H7 (cell line): ENCODE data around the gene KLF15. TPM values are rescaled to one million over a fixed set of nuclear protein-coding genes. Genes with fewer than 3 reads are reported as not detected.

Source experiments
- DNase-seq: peaks from one replicate; pipeline ENCODE4 v3.0.0; 2012
- H3K27me3 ChIP-seq: 2 replicates; pipeline ENCODE4 v1.6.0; 2011; ENCODE audit warnings: mild to moderate bottlenecking, low read length; ENCODE audit not compliant: control insufficient read depth, insufficient read depth
- H3K36me3 ChIP-seq: replicated peaks from 2 replicates; pipeline ENCODE4 v1.5.1; 2011; ENCODE audit warnings: low read length; ENCODE audit not compliant: control insufficient read depth, insufficient read depth
- H3K4me3 ChIP-seq: 2 replicates; pipeline ENCODE4 v1.5.1; 2011; ENCODE audit warnings: low read depth, mild to moderate bottlenecking, control low read depth, low read length, moderate library complexity; ENCODE audit not compliant: insufficient read depth
- total RNA-seq: library from RNA; depleted of rRNA; stranded (reverse); fragments of >200 nt; shearing (Covaris generic); gene quantifications from 2 replicates; pipeline ENCODE4 v1.2.3, GENCODE V29; 2014

KLF15 gene
- total RNA-seq, 1 experiment from 2014 or later, result 10.5 TPM

- no peak for DNase-seq
- H3K36me3 ChIP-seq, result no peaks in the 10 kb centered on the region
Measured at GRCh38 chr3:126317029-126317996, 39.9 kb downstream of the KLF15 start.

GRCh38 chr3:126316501-126316939 is 40.7 kb downstream of the KLF15 start:
- Histone ChIP-seq H3K27me3 (no peaks in the 10 kb centered on the region), H3K4me3 (no peak overlapping the region), H3K36me3 (no peaks in the 10 kb centered on the region)
- DNase-seq, result peak; percentile 32

More at GRCh38 chr3:126317029-126317996, 39.9 kb downstream of the KLF15 start:
- no peak overlapping the region for H3K4me3 ChIP-seq
- no peaks in the 10 kb centered on the region for H3K27me3 ChIP-seq

GRCh38 chr3:126316031-126316461 is 41.2 kb downstream of the KLF15 start:
- no peaks in the 10 kb centered on the region for H3K27me3 ChIP-seq
- DNase-seq, result no peak
- no peak overlapping the region for H3K4me3 ChIP-seq
- no peaks in the 10 kb centered on the region for H3K36me3 ChIP-seq

DNA sequence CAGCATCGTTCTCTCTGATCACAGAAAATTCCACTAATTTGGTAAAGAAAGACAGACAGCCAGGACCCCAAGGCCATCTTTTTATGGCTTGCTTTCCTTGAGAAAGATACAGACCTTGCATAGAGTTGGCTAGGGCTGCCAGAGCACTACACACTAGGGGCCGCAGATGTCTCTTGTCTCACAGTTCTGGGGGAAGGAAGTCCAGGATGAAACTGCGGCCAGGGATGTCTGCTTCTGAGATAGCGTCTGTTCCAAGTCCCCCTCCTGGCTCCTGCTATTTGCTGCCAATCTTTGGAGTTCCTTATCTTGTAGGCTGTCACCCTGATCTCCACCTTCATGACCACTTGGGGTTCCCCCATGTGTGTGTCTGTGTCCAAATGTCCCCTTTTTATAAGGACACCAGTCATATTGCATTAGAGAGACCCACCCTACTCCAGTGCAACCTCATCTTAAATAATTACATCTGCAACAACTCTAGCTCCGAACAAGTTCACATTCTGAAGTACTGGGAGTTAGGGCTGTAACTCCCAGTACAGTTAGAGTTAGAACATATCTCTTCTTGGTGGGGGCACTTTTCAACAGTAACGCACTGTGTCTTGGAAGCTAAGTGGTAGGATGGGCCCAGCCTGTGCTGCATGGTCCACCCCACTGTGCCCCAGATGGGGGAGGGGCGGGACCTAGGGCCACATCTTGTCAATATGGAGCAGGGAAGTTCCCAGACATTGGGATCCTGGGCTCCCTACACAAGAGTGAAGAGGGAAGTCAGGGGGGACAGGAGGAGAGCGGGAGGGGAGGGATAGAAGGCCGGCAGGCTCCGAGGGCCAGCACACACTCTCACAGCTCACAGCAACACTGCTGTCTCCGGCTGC is 42.2 kb downstream of the KLF15 start:
- Histone ChIP-seq H3K36me3 (no peaks in the 10 kb centered on the region), H3K4me3 (no peak overlapping the region), H3K27me3 (no peaks in the 10 kb centered on the region)
- peak; percentile 58 for DNase-seq

DNA sequence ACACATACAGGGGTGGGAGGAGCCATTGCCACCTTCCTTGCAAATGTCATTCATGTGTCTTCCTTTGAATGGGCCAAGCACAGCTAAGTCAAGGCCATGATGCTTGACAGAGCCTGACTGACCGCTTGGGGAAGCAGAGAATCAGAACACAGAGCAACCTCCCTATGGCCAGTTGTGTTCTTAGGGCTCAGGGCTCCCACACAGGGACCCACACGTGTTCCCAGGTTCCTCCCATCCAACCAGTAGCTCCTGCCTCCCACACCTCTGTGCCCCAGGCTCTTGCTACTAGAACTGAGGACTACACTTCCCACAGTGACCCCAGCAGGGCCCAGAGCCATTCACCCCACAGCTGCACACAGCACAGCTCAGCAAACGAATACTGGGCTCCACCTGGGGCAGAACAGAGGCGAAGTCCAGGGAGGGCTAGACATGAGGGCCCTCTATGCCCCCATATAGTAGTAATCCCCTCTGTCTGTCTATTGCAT is 42.9 kb downstream of the KLF15 start:
- Histone ChIP-seq H3K36me3 (no peaks in the 10 kb centered on the region), H3K27me3 (no peaks in the 10 kb centered on the region), H3K4me3 (no peak overlapping the region)
- no peak for DNase-seq

GRCh38 chr3:126313580-126314304 is 43.5 kb downstream of the KLF15 start:
- no peak for DNase-seq
- no peaks in the 10 kb centered on the region for H3K27me3 ChIP-seq
- no peaks in the 10 kb centered on the region for H3K36me3 ChIP-seq
- H3K4me3 ChIP-seq, result no peak overlapping the region

DNA sequence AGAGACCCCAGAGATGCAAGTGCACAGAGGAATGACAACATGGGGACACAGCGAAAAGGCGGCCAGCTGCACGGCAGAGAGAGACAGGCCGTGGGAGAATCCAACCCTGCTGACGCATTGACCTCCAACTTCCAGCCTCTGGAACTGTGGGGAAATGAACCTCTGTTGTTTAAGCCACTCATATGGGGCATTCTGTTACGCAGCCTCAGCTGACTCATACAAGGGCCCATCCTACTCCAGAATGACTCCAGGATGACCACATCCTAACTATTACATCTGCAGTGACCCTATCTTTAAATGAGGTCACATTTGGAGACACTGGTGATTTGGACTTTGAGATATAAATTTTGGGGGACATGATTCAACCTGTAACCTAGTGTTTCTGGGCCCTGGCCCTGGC is 44.0 kb downstream of the KLF15 start:
- H3K27me3 ChIP-seq, result no peaks in the 10 kb centered on the region
- DNase-seq, result no peak
- no peak overlapping the region for H3K4me3 ChIP-seq
- no peaks in the 10 kb centered on the region for H3K36me3 ChIP-seq

DNA sequence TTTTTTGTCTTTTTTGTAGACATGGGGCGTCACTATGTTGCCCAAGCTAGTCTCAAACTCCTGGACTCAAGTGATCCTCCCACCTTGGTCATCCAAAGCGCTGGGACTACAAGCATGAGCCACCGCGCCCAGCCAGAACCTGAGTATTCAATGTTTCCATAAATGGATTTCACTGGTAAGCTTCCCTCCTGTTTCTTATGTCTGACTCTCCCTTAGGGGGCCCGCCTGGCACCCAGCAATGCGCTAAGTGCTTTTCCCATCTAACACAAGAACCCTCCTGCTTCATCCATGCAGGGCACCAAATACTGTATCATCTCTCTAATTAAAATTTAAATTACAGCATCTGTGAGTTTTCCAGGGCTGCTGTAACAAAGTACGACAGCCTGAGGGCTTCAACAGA is 44.9 kb downstream of the KLF15 start:
- no peaks in the 10 kb centered on the region for H3K36me3 ChIP-seq
- H3K27me3 ChIP-seq, result no peaks in the 10 kb centered on the region
- no peak for DNase-seq
- H3K4me3 ChIP-seq, result no peak overlapping the region

- Histone ChIP-seq H3K4me3 (no peak overlapping the region), H3K27me3 (no peaks in the 10 kb centered on the region), H3K36me3 (no peaks in the 10 kb centered on the region)
- no peak for DNase-seq
Measured at GRCh38 chr3:126311338-126311978, 45.8 kb downstream of the KLF15 start.

GRCh38 chr3:126310816-126311215 is 46.4 kb downstream of the KLF15 start:
- no peaks in the 10 kb centered on the region for H3K27me3 ChIP-seq
- H3K36me3 ChIP-seq, result no peaks in the 10 kb centered on the region
- H3K4me3 ChIP-seq, result no peak overlapping the region
- no peak for DNase-seq

DNA sequence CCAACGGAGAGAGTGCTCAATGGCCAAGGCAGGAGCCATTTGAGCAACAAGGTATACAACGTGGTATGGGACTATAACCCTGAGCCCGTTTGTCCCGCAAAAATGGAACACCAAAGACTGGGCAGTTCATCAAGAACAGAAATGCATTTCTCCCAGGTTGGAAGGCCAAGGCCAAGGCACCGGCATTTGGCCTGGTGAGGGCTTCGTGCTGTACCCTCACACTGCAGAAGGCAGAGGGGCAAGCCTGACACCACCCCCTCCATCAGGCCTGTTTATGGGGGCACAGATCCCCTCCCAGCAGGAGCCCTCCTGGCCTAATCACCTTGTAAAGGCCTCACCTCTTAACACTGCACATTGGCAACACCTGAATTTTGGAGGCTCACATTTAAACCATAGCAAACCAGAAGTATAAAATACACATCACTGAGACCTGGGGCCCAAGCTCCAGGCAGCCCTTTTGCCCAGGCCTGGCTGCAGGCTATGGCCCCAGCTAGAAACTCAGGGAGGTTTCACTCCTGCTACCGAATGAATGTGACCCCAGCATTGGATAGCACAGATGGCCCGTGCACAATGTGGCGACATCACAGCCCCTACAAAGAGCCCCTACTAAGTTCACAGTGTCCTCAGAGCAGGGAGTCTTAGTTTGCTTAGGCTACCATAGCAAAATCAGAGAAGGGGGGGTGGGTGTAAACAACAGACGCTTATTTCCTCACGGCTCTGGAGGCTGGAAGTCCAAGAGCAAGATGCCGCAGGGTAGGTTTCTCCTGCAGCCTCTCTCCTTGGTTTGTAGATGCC is 47.1 kb downstream of the KLF15 start:
- Histone ChIP-seq H3K27me3 (no peaks in the 10 kb centered on the region), H3K4me3 (no peak overlapping the region), H3K36me3 (no peaks in the 10 kb centered on the region)
- DNase-seq, result no peak

DNA sequence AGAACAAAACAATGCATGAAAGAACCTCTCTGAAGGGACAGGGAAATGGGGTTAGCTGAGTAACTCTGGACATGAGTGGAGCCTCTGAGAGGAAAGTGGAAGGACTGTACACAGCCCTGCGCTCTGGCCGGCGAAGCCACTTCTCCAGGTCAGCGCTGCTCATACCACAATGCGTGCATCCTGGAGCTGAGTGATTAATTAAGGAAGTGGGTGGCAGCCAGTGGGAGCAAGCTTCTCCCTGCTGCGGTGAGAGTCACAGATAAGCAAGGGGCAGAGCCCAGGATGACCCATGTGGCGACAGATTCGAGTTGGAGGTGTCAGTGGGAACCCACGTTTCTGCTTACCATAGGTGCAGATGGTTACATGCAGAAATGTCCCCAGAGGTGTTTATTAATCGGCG is 48.0 kb downstream of the KLF15 start:
- no peaks in the 10 kb centered on the region for H3K36me3 ChIP-seq
- no peak overlapping the region for H3K4me3 ChIP-seq
- DNase-seq, result no peak
- H3K27me3 ChIP-seq, result no peaks in the 10 kb centered on the region

DNA sequence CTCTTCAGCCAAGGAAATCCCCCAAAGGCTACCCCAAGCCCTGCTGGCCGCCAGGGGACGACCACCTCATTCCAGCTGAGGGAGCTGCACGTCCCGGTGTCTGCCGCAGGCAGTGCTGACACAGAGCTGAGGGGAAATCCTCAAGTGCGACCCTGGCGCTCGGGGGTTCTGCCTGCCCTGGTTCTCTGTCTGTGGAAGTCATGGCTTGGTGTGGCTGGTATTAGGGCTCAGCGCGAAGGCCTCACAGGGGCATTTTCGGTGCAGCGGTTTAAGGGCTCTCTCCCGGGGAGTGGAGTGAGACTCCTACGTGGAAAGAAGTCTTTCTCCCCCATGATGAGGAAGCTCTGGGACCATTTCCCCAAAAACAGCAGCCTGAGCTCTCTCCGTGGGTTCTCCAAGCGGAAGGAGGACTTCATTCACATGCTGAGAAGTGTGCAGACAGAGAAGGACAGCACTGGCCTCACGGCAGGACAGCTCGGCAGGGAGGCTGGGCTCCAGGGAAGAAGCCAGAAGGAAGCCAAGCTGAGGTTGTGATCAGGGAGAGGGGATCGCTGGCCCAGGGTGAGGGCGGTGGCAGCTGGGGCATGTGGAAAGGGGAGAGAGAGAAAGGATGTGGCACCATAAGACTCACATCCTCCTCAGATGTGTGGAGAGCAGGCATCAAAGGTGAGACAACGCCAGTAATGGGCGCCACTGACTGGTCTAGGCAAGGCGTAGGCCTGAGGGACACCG is 48.6 kb downstream of the KLF15 start:
- DNase-seq, result peak; percentile 70
- H3K36me3 ChIP-seq, result no peaks in the 10 kb centered on the region
- H3K4me3 ChIP-seq, result no peak overlapping the region
- no peaks in the 10 kb centered on the region for H3K27me3 ChIP-seq
